Measurements from ENCODE around the gene ATP10D.

ATP10D gene

DNA sequence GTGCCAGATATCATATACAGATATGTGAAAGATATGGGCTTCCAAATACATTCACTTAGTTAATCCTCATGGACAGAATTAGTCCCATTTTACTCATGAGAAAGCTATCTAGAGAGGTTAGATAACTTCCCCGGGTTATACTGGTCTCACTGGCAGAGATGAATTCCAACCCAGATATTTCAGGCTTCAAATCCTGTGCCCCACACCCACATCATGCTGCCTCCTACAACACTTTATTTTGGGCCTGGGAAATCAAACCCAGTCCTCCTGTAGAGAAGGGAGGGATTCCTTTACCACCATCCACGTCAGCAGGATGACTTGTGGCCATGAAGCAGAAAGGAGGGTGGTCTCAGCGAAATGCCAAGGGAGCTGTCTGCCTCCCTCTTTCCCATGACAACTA, 113.8 kb downstream of the ATP10D start:
- no peak for DNase-seq

GRCh38 chr4:47606482-47606881, 121.4 kb downstream of the ATP10D start:
- DNase-seq, result no peak

- no peak for DNase-seq
Observed at GRCh38 chr4:47612116-47613023, 127.3 kb downstream of the ATP10D start.

- DNase-seq, result no peak
Observed at GRCh38 chr4:47615385-47615784, 130.3 kb downstream of the ATP10D start.

DNA sequence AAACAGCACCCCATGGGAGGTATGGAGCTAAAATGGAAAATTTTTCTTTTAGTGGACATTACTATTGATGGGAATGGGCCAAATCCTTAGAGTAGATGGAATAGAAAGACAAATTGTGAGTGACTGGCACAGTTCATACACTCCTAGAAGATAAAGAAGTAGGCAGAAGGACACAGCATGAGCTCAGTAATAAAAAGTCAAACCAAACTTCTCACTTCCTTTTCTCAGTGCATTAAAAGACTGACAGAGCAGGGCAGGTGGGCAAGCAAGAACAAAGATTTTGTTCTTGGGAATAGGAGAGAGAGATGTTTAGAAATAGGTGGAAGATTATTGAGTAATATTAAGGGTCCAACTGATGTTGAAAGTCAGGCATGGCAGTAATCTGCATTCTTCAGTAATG, 132.5 kb downstream of the ATP10D start:
- DNase-seq, result no peak

- no peak for DNase-seq
Observed at GRCh38 chr4:47619691-47620090, 134.6 kb downstream of the ATP10D start.

- DNase-seq, result no peak
Observed at GRCh38 chr4:47621181-47621580, 136.1 kb downstream of the ATP10D start.

DNA sequence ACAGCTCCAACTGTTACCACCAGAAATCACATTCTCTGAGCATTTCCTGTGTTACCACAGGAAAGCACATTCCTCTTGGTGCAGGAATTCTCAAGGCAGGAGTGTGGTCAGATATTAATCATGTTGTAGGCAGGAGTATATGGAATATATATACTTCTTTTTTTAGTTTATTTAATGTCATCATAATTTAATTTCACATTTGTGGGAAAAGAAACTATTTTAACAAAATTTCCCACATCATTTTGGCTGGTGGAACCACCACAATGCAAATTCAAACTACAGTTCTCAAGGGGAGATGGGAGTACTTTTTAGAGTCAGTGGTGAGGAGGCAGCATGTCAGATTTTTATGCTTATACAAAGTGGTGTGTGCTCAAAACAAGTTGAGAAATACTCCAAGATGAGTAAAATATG, 139.0 kb downstream of the ATP10D start:
- DNase-seq, result no peak

DNA sequence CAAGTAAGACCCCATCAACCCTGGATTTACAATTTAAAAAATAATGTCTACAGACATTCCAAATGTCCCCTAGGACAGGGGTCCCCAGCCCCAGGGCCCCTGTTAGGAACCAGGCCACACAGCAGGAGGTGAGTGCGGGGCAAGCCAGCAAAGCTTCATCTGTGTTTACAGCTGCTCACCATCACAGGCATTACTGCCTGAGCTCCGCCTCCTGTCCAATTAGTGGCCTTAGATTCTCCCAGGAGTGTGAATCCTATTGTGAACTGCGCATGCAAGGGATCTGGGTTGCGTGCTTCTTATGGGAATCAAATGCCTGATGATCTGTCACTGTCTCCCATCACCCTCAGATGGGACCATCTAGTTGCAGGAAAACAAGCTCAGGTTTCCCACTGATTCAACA, 146.1 kb downstream of the ATP10D start:
- DNase-seq, result no peak

GRCh38 chr4:47639531-47639930, 154.5 kb downstream of the ATP10D start:
- no peak for DNase-seq

- DNase-seq, result no peak
Observed at GRCh38 chr4:47640911-47641310, 155.8 kb downstream of the ATP10D start.

GRCh38 chr4:47641755-47642154, 156.7 kb downstream of the ATP10D start:
- no peak for DNase-seq

- no peak for DNase-seq
Observed at GRCh38 chr4:47642191-47642830, 157.2 kb downstream of the ATP10D start.

All from hematopoietic multipotent progenitor cell treated with erythropoietin and hydrocortisone succinate and interleukin-3 and kit ligand, for 8 days (in vitro differentiated cells).